OCI-LY3 (cell line): Measurements from ENCODE around the gene WDR93.

Experiments
- CTCF ChIP-seq: fragments of 200-600, 300-600 bp; sonication (generic); IDR thresholded peaks from 2 replicates; pipeline ENCODE4 v1.5.1; 2014; ENCODE audit warnings: antibody characterized with exemption, low read length, low read depth
- EZH2phosphoT487 ChIP-seq: fragments of 200-600 bp; shearing (Covaris generic); IDR thresholded peaks from 2 replicates; pipeline ENCODE4 v1.6.1; 2018; ENCODE audit warnings: antibody characterized with exemption, mixed run types, low read depth

- TF ChIP-seq CTCF: no peak
- TF ChIP-seq EZH2phosphoT487: no peak
These were observed 18.1 kb upstream of the WDR93 start for GRCh38 chr15:89672221-89673164.
